ENCODE results near the gene GADD45G.

GADD45G gene

GRCh38 chr9:89621676-89622075, 16.9 kb downstream of the GADD45G start:
- no peak for TF ChIP-seq CTCF (IDR thresholded peaks at IDR 0.05; ENCODE audit: insufficient read depth, low read length, poor library complexity, severe bottlenecking)
- no peaks in the 10 kb centered on the region for H3K36me3 ChIP-seq (ENCODE audit: control insufficient read depth, insufficient read depth, low read length)
- no peak overlapping the region for H3K4me3 ChIP-seq (replicated peaks; ENCODE audit: low read depth, low read length)
- H3K27me3 ChIP-seq (replicated peaks; ENCODE audit: control insufficient read depth, insufficient read depth, low read length): peaks cover 1% of the 10 kb centered on the region
- DNase-seq (ENCODE audit: extremely low read depth, insufficient read length): no peak

GRCh38 chr9:89622933-89623861, 18.4 kb downstream of the GADD45G start:
- peaks cover 3% of the 10 kb centered on the region for H3K27me3 ChIP-seq (replicated peaks; ENCODE audit: control insufficient read depth, insufficient read depth, low read length)
- no peak overlapping the region for H3K4me3 ChIP-seq (replicated peaks; ENCODE audit: low read depth, low read length)
- no peaks in the 10 kb centered on the region for H3K36me3 ChIP-seq (ENCODE audit: control insufficient read depth, insufficient read depth, low read length)
- DNase-seq (ENCODE audit: extremely low read depth, insufficient read length): no peak
- TF ChIP-seq CTCF (IDR thresholded peaks at IDR 0.05; ENCODE audit: insufficient read depth, low read length, poor library complexity, severe bottlenecking): no peak

- Histone ChIP-seq H3K36me3 (ENCODE audit: control insufficient read depth, insufficient read depth, low read length) (no peaks in the 10 kb centered on the region), H3K27me3 (replicated peaks; ENCODE audit: control insufficient read depth, insufficient read depth, low read length) (peaks cover 3% of the 10 kb centered on the region), H3K4me3 (replicated peaks; ENCODE audit: low read depth, low read length) (no peak overlapping the region)
- no peak for DNase-seq (ENCODE audit: extremely low read depth, insufficient read length)
- no peak for TF ChIP-seq CTCF (IDR thresholded peaks at IDR 0.05; ENCODE audit: insufficient read depth, low read length, poor library complexity, severe bottlenecking)
Measured at GRCh38 chr9:89623925-89624420, 19.2 kb downstream of the GADD45G start.

GRCh38 chr9:89625721-89626687, 21.2 kb downstream of the GADD45G start:
- no peak for DNase-seq (ENCODE audit: extremely low read depth, insufficient read length)
- no peak for TF ChIP-seq CTCF (IDR thresholded peaks at IDR 0.05; ENCODE audit: insufficient read depth, low read length, poor library complexity, severe bottlenecking)
- Histone ChIP-seq H3K4me3 (replicated peaks; ENCODE audit: low read depth, low read length) (no peak overlapping the region), H3K36me3 (ENCODE audit: control insufficient read depth, insufficient read depth, low read length) (no peaks in the 10 kb centered on the region), H3K27me3 (replicated peaks; ENCODE audit: control insufficient read depth, insufficient read depth, low read length) (peaks cover 3% of the 10 kb centered on the region)

GRCh38 chr9:89626741-89627265, 22.0 kb downstream of the GADD45G start:
- Histone ChIP-seq H3K27me3 (replicated peaks; ENCODE audit: control insufficient read depth, insufficient read depth, low read length) (peaks cover 3% of the 10 kb centered on the region), H3K4me3 (replicated peaks; ENCODE audit: low read depth, low read length) (no peak overlapping the region), H3K36me3 (ENCODE audit: control insufficient read depth, insufficient read depth, low read length) (no peaks in the 10 kb centered on the region)
- TF ChIP-seq CTCF (IDR thresholded peaks at IDR 0.05; ENCODE audit: insufficient read depth, low read length, poor library complexity, severe bottlenecking): no peak
- no peak for DNase-seq (ENCODE audit: extremely low read depth, insufficient read length)
